Tibial nerve (tissue), 4 donors: ENCODE results near the gene SMIM22.

Experiments used
- CTCF ChIP-seq, 5 experiments: fragments of 200-600 bp in 3 of 5; fragments of 450-650 bp in 2 of 5; sonication (generic) in 3 of 5; IDR thresholded peaks; one replicate each; pipeline ENCODE4 v1.5.1; 2016 to 2019; ENCODE audit warnings: antibody characterized with exemption in 5 of 5, mild to moderate bottlenecking in 3 of 5, moderate library complexity in 2 of 5
- EP300 ChIP-seq, 2 donors: sonication (generic); formaldehyde crosslinking; IDR thresholded peaks; one replicate each; pipeline ENCODE4 v1.6.1; 2017; ENCODE audit warnings: antibody characterized with exemption in 2 of 2, mild to moderate bottlenecking in 1 of 2

GRCh38 chr16:4796982-4797804 is 2.0 kb downstream of the SMIM22 start:
- TF ChIP-seq CTCF (IDR thresholded peaks at IDR 0.05) (no peak), EP300 (IDR thresholded peaks at IDR 0.05) (no peak)
